NCI-H1436 (cell line): Measurements from ENCODE around the gene WHRN.

ENCODE experiments used
- DNase-seq: peaks from one replicate; lab custom pipeline; 2025; lab: John Stamatoyannopoulos, UW

The WHRN gene

DNA sequence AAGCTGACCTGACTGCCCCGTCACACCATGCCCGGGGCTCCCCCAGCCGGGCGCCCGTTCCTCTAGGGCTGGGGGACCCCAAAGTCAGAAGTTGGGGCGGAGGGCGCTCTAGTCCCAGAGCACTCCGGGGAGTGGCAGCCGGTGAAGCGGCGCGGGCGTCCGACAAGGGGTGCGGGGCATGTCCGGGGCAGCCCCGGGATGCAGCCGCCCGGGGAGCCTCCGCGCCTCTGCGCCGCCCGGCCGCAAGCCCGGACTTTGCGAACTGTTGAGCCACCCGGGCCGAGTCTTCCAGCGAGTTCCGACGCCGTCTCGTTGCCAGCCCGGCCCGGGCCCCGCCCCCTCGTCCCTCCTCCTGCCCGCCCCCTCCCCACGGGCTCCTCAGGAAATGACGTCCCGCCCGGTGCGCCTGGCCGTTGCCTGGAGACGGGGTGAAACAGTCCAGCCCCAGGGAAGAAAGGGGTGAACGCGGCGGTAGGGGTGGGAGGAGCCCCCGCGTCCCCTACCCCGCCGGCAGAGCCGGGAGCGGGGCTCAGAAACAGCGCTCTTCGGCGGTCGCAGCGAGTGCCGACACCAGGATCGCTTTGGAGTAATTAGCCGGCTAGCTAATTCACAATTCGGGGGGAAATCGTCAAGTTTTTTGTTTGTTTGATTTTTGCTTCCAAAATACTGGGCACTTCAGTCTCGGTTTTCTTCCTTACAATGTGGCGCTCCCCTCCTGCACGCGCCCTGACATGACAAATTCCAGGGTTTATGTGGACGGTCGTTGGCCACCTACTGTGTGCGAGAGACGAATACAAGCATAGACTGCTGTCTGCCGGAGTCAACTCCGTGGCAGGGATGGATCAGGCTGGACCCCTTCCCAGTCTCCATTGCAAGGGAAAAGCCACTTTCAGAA, at the start of gene WHRN:
TSS of gene WHRN (minus strand) at position 287 of the 895 bp plus-strand sequence. CDS start 672 bp downstream, outside the sequence.
- DNase-seq: peak; percentile 93

- DNase-seq: no peak
These were observed 47.9 kb upstream of the WHRN start for GRCh38 chr9:114553202-114553601.

- no peak for DNase-seq
These were observed 47.4 kb upstream of the WHRN start for GRCh38 chr9:114552706-114553105.

GRCh38 chr9:114551750-114552685, 46.7 kb upstream of the WHRN start:
- no peak for DNase-seq

- no peak for DNase-seq
These were observed 44.5 kb upstream of the WHRN start for GRCh38 chr9:114549697-114550330.

GRCh38 chr9:114546851-114547250, 41.6 kb upstream of the WHRN start:
- DNase-seq: no peak

DNA sequence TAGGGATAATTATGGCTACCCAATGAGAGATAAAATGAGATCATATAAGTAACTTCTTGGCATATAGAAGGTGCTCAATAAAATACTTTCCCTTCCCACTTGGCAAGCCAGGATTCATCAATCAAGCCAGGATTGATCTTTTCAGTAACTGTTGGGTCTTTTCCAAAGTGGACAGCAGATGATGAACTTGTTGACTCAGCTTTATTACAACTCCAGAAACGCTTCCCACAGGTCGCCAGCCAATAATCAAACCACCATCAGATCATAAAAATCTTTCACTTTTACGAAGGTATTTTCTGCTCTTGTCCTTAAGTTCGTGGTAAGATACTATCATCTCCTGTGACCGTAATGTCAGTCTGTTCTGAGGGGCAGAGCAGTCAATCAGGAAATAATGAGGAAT, 39.8 kb upstream of the WHRN start:
- DNase-seq: no peak

DNA sequence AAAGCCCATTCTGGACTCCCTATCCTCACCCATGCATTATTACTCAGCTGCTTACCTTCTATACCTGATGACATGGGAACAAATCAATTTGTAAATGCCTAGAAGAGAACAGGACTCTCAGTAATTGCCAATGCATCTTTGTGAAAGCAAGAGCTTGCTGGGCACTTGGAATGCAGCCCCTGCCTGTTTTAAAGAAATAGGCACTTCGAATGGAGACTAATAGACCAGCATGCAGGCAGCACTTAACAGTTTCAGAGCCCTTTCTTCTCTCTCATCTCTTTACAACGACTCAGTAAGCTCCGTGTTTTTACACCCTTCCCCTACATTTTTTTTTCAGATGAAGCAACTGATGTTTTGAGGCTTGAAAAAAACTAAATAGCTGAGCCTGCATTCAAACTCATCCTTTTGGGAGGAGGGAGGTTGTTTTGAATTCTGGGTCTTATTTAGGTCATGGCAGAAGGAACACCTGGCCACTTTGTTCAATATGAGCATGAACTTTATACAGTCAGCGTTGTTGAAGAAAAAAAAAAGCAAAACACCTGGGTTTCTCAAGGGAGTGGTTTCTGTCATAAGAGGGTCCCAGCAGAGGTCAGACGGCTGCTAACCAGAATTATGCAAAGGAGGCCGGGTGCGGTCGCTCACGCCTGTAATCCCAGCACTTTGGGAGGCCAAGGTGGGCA, 34.6 kb upstream of the WHRN start:
- no peak for DNase-seq

DNA sequence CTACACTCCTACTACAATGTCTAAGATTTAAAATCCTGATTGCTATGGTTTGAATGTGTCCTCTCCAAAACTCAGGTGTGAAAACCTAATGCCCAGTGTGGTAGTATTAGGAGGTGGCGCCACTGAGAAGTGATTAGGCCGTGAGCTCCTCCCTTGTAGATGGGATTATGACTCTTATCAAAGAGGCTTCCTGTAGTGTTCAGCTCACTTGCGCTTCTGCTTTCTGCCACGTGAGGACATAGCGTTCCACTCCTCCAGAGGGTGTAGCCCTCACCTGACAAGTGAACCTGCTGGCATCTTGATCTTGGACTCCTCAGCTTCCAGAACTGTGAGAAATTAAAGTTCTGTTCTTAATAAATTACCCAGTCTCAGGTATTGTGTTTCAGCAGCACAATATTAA, 33.0 kb upstream of the WHRN start:
- no peak for DNase-seq

- DNase-seq: no peak
These were observed 27.4 kb upstream of the WHRN start for GRCh38 chr9:114532561-114533237.

GRCh38 chr9:114529285-114529684, 24.0 kb upstream of the WHRN start:
- no peak for DNase-seq

DNA sequence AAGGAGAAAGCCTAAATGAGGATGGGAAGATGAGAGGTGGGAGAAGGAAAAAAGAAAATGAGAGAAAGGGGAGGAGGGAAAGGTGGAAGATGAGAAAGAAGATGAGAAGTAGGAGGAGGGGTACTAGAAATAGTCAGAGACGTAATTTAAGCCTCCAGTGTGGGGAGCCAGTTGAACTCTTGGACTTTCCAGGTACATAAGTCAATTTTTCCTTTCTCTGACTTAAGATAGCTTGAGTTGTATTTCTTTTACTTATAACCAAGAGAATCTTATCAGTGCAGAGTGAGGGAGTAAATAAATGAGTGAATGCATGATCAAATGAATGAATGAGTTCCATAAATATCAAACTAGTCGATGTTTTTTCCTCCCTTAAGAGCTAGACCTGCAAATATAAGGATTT, 21.5 kb upstream of the WHRN start:
- no peak for DNase-seq

DNA sequence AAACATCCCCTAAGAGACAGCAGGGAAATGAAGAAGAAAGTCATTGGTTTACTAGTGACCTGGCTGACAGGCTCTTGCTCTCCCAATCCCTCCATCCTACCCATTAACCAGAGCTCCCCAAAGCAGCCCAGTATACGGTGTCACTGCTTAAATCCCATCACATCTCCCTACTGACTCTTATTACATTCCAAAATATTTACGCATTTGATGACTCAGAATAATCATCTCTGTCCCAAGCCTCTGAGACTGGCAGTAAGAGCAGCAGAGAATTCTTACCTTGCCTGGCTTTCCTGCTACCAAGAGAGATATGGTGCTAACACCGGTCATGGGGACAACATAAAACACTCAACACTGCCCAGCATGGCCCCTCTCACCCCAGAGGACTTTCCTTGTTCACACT, 20.2 kb upstream of the WHRN start:
- DNase-seq: no peak

DNA sequence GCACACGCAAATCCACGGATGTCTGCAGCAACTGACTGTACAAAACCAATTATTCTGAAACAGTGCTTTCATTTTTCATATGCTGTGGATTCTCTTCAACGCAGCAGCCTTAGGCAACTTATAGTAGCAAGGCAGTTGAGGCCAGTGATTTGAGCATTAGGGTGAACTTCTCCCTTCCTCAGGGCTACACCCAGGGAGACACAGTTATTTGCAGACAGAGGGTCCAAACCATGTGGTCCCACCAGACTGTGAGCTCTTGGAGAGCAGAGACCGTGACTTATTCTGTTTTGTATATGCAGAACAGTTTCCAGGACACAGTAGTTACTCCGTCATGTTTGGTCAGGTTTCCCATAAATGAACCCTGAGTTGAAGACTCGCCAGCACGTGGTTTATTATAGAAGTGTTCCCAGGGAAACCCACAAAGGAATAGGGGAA, 19.0 kb upstream of the WHRN start:
- DNase-seq: no peak

DNA sequence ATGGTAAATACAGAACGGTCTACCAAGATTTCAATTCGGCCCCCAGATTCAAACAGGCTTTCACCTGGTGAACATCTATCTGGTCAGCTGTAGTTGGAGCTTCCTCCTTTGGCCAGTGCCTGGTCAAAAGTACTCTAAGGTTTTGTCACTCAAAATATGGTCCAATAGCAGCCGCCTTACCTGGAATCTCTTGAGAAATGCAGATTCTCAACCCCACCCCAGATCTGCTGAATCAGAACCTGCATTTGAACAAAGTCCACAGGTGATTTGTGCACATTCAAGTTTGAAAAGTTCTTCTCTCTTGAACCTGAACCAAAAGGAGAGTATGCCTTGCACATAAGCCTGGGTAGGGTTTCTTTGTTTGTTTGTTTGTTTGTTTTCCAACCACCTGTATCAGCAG, 17.6 kb upstream of the WHRN start:
- no peak for DNase-seq

GRCh38 chr9:114522286-114522685, 17.0 kb upstream of the WHRN start:
- no peak for DNase-seq

DNA sequence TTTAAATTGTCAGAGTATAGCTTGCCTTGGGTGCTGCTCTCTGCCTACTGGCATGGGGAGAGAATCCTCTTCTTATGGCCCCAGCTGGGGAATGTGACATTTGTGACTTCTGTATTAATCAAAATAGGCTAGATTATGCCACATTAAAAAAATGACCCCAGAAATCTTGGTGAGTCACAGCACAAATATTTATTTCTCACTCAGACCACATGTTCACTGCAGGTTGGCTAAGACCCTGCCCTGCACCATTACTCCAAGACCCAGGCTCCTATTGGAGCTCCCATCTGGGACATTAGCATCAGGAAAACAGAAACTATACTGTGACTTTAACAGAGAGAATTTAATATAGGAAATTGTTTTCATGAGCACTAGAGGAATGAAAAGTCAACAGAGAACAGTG, 16.6 kb upstream of the WHRN start:
- no peak for DNase-seq

DNA sequence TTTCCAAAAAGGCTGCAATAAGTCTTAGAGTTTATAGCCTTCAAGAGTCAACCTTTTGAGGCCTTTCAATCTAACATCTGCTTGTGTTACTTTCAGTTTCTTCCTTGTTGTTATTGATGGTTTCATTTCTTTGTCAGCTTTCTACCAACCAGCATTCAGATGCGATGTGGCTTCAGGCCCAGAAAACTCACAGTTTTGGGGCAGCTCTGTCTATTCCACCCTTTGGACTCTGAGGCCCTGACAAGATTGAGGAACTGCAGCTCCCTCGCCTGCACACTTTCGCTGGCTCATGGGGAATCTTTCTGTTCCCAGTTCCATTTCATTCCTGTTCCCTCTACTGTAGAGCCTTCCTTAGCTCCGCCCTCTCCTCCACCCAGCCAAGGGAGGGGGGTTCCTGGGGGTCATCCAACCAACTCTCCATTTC, 13.3 kb upstream of the WHRN start:
- no peak for DNase-seq

GRCh38 chr9:114518120-114518519, 12.8 kb upstream of the WHRN start:
- no peak for DNase-seq

GRCh38 chr9:114516913-114517312, 11.6 kb upstream of the WHRN start:
- no peak for DNase-seq

DNA sequence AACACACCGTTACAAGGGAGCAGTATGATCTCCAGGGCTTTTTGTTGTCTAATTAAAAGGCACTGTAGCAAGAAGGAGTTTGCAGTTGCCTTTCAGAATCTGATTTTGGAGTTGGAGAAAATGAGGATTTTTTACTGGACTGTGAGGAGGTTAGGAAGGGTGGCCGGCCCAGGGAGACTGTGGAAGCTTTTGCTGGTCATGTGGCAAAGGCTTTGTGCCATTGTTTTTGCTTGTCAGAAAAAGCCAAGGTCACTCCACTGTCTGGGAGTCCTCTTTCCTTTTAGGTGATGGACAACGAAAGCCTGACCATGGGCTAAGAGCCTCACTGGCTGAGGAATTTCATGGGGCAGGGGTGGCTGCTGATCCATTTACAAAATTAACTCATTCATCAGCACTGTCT, 10.3 kb upstream of the WHRN start:
- DNase-seq: no peak
